Keratinocyte (primary cell): ENCODE measurements around the gene CD99L2.

Experiments
- EZH2 ChIP-seq: IDR thresholded peaks from one replicate; pipeline ENCODE4 v1.6.1; 2012; ENCODE audit warnings: inconsistent platforms, mild to moderate bottlenecking, low read length, moderate library complexity
- TF ChIP-seq, protein P1 (sequence below), 3 experiments: IDR thresholded peaks in 1 of 3; conservative IDR thresholded peaks in 1 of 3; optimal IDR thresholded peaks in 1 of 3; 2 replicates in 2 of 3; 3 replicates in 1 of 3; pipeline versions ENCODE3 to v1.5.1; 2011; ENCODE audit warnings: low read length in 3 of 3, mild to moderate bottlenecking in 3 of 3, moderate library complexity in 2 of 3, control low read depth in 1 of 3, inconsistent platforms in 1 of 3; ENCODE audit not compliant: insufficient read depth in 2 of 3; ENCODE audit errors: extremely low read depth in 1 of 3

DNA sequence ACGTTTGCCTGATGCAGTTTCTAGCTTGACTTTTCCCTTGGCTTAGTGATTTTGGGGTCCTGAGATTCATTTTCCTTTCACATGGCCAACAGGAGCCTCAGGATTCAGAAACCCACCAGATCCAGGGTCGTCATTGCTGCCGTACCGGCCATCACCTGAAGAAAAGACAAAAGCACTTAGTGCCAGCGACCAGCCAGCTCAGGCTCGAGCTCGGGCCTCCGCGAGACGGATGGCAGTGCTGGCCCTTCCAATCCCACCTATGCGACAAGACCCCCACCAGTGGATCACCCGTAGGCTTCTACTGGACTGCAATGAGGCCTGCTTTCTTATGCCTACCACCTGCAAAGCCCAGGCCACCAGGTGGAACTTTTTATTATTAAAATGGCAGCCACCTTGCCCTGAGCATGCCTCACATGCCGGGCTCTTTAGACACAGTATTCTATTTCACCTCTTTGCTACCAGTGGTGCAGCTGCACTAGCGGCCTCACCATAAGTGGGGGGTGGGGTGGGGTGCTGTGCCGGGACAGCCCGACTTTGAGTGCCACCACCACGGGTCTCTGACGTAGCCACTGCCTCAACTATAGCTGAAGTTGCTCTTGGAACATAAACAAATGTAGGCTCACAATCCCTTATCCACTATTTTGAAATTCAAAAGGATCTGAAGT, 121.0 kb downstream of the CD99L2 start:
- TF ChIP-seq EZH2 = no peak
- TF ChIP-seq, protein P1, sequence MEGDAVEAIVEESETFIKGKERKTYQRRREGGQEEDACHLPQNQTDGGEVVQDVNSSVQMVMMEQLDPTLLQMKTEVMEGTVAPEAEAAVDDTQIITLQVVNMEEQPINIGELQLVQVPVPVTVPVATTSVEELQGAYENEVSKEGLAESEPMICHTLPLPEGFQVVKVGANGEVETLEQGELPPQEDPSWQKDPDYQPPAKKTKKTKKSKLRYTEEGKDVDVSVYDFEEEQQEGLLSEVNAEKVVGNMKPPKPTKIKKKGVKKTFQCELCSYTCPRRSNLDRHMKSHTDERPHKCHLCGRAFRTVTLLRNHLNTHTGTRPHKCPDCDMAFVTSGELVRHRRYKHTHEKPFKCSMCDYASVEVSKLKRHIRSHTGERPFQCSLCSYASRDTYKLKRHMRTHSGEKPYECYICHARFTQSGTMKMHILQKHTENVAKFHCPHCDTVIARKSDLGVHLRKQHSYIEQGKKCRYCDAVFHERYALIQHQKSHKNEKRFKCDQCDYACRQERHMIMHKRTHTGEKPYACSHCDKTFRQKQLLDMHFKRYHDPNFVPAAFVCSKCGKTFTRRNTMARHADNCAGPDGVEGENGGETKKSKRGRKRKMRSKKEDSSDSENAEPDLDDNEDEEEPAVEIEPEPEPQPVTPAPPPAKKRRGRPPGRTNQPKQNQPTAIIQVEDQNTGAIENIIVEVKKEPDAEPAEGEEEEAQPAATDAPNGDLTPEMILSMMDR (optimal IDR thresholded peaks at IDR 0.05 in 1 of 3, IDR thresholded peaks at IDR 0.05 in 1 of 3, conservative IDR thresholded peaks at IDR 0.05 in 1 of 3; ENCODE audit: extremely low read depth in 1 of 3, insufficient read depth in 2 of 3, low read length in 3 of 3) = no peak
